Liver (tissue), 6 donors: Measurements from ENCODE around the gene PAQR3. TPM values are rescaled to one million over a fixed set of nuclear protein-coding genes. Genes with fewer than 3 reads are reported as not detected.

ENCODE experiments used
- GABPA ChIP-seq, 2 donors: IDR thresholded peaks in 1 of 2; conservative IDR thresholded peaks in 1 of 2; 2 replicates each; pipeline ENCODE4 v1.6.1; 2016; ENCODE audit warnings: antibody characterized with exemption in 2 of 2, mild to moderate bottlenecking in 1 of 2, moderate library complexity in 1 of 2
- RAD21 ChIP-seq, 2 donors: IDR thresholded peaks; 2 replicates each; pipeline ENCODE4 v1.6.1; 2016; ENCODE audit warnings: antibody characterized with exemption in 2 of 2, mild to moderate bottlenecking in 2 of 2
- RXRA ChIP-seq, 2 donors: IDR thresholded peaks; 2 replicates each; pipeline ENCODE4 v1.6.1; 2017 to 2018; ENCODE audit warnings: antibody characterized with exemption in 2 of 2, mild to moderate bottlenecking in 1 of 2
- polyA plus RNA-seq, 2 donors: library from polyadenylated mRNA; stranded (reverse) in 1 of 2; unstranded in 1 of 2; fragments of 200-250 nt in 1 of 2; fragments of >200 nt in 1 of 2; fragmentation: Nextera tagmentation in 1 of 2; extraction: Ambion mirVana in 1 of 2; gene quantifications; one replicate each; pipeline versions ENCODE4 v1.2.1 to v1.2.3, GENCODE V29; 2013 to 2015
- small RNA-seq: library from RNA; depleted of rRNA; stranded (forward); fragments of <200 nt; gene quantifications from one replicate; pipeline ENCODE3, GENCODE V24; 2014
- total RNA-seq, 2 donors: library from RNA; depleted of rRNA; stranded (reverse); fragments of >200 nt; gene quantifications; one replicate each; pipeline ENCODE4 v1.2.3, GENCODE V29; 2014
- TF ChIP-seq, protein P1 (sequence below): IDR thresholded peaks from 2 replicates; pipeline ENCODE4 v1.6.1; 2016; ENCODE audit warnings: antibody characterized with exemption, mild to moderate bottlenecking
- TF ChIP-seq, protein P2 (sequence below): IDR thresholded peaks from 2 replicates; pipeline ENCODE4 v1.6.1; 2016; ENCODE audit warnings: antibody characterized with exemption
- donor health status: healthy.
- donor health status: healthy.
- donor health status: healthy.

The PAQR3 gene
- total and polyA plus RNA-seq, 4 donors, result 2.8 to 8.3 (median 5.6) TPM

DNA sequence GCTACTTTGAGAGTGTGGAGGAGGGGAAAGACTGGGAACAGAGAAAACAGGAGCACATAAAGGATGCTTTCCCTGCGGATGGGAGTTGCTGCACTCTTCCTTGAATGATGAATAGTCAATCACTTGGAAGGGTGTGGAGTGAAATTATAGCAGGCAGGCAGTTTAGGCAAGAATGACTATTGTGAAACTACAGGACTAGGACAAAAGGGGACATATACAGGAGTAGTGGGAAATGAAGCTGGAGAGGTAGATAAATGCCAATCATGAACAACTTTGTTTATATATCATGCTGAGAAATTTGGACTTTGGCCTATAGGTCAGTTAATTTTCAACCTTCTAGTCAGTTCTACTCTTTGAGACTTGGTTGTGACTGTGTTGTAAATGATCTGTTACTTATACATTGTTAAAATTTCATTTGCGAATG is 76.9 kb downstream of the PAQR3 start (continued):
- TF ChIP-seq, protein P1, sequence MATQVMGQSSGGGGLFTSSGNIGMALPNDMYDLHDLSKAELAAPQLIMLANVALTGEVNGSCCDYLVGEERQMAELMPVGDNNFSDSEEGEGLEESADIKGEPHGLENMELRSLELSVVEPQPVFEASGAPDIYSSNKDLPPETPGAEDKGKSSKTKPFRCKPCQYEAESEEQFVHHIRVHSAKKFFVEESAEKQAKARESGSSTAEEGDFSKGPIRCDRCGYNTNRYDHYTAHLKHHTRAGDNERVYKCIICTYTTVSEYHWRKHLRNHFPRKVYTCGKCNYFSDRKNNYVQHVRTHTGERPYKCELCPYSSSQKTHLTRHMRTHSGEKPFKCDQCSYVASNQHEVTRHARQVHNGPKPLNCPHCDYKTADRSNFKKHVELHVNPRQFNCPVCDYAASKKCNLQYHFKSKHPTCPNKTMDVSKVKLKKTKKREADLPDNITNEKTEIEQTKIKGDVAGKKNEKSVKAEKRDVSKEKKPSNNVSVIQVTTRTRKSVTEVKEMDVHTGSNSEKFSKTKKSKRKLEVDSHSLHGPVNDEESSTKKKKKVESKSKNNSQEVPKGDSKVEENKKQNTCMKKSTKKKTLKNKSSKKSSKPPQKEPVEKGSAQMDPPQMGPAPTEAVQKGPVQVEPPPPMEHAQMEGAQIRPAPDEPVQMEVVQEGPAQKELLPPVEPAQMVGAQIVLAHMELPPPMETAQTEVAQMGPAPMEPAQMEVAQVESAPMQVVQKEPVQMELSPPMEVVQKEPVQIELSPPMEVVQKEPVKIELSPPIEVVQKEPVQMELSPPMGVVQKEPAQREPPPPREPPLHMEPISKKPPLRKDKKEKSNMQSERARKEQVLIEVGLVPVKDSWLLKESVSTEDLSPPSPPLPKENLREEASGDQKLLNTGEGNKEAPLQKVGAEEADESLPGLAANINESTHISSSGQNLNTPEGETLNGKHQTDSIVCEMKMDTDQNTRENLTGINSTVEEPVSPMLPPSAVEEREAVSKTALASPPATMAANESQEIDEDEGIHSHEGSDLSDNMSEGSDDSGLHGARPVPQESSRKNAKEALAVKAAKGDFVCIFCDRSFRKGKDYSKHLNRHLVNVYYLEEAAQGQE, result peak; percentile 59
- TF ChIP-seq GABPA (IDR thresholded peaks at IDR 0.05 in 1 of 2, conservative IDR thresholded peaks at IDR 0.05 in 1 of 2) (no peak), RAD21 (IDR thresholded peaks at IDR 0.05) (peak; percentile 25 to 56), RXRA (IDR thresholded peaks at IDR 0.05) (peak; percentile 60 to 69)
- TF ChIP-seq, protein P2, sequence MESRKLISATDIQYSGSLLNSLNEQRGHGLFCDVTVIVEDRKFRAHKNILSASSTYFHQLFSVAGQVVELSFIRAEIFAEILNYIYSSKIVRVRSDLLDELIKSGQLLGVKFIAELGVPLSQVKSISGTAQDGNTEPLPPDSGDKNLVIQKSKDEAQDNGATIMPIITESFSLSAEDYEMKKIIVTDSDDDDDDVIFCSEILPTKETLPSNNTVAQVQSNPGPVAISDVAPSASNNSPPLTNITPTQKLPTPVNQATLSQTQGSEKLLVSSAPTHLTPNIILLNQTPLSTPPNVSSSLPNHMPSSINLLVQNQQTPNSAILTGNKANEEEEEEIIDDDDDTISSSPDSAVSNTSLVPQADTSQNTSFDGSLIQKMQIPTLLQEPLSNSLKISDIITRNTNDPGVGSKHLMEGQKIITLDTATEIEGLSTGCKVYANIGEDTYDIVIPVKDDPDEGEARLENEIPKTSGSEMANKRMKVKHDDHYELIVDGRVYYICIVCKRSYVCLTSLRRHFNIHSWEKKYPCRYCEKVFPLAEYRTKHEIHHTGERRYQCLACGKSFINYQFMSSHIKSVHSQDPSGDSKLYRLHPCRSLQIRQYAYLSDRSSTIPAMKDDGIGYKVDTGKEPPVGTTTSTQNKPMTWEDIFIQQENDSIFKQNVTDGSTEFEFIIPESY, result peak; percentile 25

Small RNA genes lying within 50 kb of the gene (small RNA-seq; reads per million reads assigned to genes)
- not detected for gene RN7SL127P

Other genes starting within 250 kb of the PAQR3 start
- gene BMP2K, start 163.1 kb downstream of the PAQR3 start, total RNA-seq, result 100 to 1,000 TPM in 1 of 2 donors, 10 to 100 TPM in 1; 32.7 to 138 TPM
- 1 to 10 TPM; 4.4 to 5.9 TPM for gene BMP2K, start 163.1 kb downstream of the PAQR3 start, polyA plus RNA-seq